Esophagus muscularis mucosa (tissue), 4 donors: ENCODE measurements around the gene LRRC41.

Experiments used
- CTCF ChIP-seq, 3 experiments: fragments of 200-600 bp in 2 of 3; fragments of 450-650 bp in 1 of 3; sonication (generic) in 2 of 3; IDR thresholded peaks; one replicate each; pipeline ENCODE4 v1.5.1; 2017 to 2019; ENCODE audit warnings: antibody characterized with exemption in 3 of 3, mild to moderate bottlenecking in 2 of 3, moderate library complexity in 1 of 3
- EP300 ChIP-seq: sonication (generic); formaldehyde crosslinking; IDR thresholded peaks from one replicate; pipeline ENCODE4 v1.6.1; 2017; ENCODE audit warnings: antibody characterized with exemption
- POLR2A ChIP-seq: fragments of 450-650 bp; IDR thresholded peaks from one replicate; pipeline ENCODE4 v1.6.1; 2017; ENCODE audit warnings: antibody characterized with exemption, moderate library complexity, mild to moderate bottlenecking, low read depth
- POLR2AphosphoS5 ChIP-seq, 2 donors: sonication (generic); formaldehyde crosslinking; IDR thresholded peaks; one replicate each; pipeline ENCODE4 v1.6.1; 2017; ENCODE audit warnings: antibody characterized with exemption in 2 of 2

DNA sequence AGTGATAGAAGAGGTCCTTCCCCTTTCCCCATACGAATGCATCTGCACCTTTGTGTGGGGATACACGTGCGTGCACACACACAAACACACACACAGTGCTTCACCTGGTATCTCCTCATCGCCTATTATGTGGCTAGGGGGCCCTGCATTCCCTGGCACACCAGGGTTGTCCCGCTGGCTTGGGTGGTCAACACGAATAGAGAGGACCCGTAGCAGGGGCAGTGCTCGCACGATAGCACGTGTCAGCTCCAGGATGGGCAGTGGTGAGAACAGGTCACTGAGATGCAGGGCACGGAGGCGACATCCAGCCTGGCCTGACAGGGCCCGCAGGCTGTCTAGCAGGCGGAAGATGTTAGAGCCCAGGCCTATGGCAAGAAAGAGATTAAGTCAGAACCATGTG is 22.4 kb downstream of the LRRC41 start:
- TF ChIP-seq CTCF (IDR thresholded peaks at IDR 0.05) = no peak
- TF ChIP-seq EP300 = no peak
- TF ChIP-seq POLR2A = no peak
- TF ChIP-seq POLR2AphosphoS5 (IDR thresholded peaks at IDR 0.05) = no peak
